Omental fat pad (tissue), 4 donors: ENCODE results near the gene PPP1R14B. TPM values are rescaled to one million over a fixed set of nuclear protein-coding genes. Genes with fewer than 3 reads are reported as not detected.

ENCODE experiments used
- ATAC-seq: fragments of 150-250 bp; one replicate; pipeline ENCODE4 v1.9.1; 2016; ENCODE audit warnings: mild to moderate bottlenecking, moderate library complexity; ENCODE audit not compliant: low FRiP score
- DNase-seq: peaks from one replicate; pipeline ENCODE4 v3.0.0-alpha.2; 2019; ENCODE audit warnings: low spot score
- total RNA-seq, 4 donors: library from RNA; depleted of rRNA; stranded (reverse); fragments of >200 nt; gene quantifications; one replicate each; pipeline ENCODE4 v1.1.0, GENCODE V29; 2016
- TF ChIP-seq, protein P1 (sequence below), 3 donors: fragments of 450-650 bp; IDR thresholded peaks; one replicate each; pipeline ENCODE4 v1.5.1; 2016 to 2017; ENCODE audit warnings: antibody characterized with exemption in 3 of 3, mild to moderate bottlenecking in 3 of 3, moderate library complexity in 2 of 3

PPP1R14B gene
- total RNA-seq, 4 donors from 2014 or later = 95.0 to 140 (median 97.9) TPM

DNA sequence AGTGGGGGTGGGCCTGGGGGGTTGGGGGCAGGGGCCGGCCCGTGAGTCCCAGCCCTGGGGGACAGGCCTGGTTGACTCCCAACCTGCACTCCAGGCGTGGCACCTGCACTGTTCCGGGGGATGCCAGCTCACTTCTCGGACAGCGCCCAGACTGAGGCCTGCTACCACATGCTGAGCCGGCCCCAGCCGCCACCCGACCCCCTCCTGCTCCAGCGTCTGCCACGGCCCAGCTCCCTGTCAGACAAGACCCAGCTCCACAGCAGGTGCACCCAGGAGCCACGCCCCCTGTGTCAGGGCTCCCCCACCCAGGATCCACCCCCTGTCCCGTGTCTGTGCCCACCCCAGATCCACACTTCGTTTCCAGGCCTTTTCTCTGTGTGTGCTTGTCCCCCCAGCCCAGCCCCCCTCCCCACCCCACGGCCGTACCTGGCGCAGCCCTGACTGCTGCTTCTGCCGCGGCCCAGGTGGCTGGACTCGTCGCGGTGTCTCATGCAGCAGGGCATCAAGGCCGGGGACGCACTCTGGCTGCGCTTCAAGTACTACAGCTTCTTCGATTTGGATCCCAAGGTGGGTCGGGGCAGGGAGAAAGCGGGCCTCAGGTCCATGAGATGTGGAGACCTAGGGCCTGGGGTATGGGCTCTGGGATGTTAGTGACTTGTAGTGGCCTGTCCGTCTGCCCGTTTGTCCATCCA, 35.4 kb downstream of the PPP1R14B start:
- no peak for ATAC-seq
- TF ChIP-seq, protein P1, sequence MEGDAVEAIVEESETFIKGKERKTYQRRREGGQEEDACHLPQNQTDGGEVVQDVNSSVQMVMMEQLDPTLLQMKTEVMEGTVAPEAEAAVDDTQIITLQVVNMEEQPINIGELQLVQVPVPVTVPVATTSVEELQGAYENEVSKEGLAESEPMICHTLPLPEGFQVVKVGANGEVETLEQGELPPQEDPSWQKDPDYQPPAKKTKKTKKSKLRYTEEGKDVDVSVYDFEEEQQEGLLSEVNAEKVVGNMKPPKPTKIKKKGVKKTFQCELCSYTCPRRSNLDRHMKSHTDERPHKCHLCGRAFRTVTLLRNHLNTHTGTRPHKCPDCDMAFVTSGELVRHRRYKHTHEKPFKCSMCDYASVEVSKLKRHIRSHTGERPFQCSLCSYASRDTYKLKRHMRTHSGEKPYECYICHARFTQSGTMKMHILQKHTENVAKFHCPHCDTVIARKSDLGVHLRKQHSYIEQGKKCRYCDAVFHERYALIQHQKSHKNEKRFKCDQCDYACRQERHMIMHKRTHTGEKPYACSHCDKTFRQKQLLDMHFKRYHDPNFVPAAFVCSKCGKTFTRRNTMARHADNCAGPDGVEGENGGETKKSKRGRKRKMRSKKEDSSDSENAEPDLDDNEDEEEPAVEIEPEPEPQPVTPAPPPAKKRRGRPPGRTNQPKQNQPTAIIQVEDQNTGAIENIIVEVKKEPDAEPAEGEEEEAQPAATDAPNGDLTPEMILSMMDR (IDR thresholded peaks at IDR 0.05) = no peak
- no peak for DNase-seq

DNA sequence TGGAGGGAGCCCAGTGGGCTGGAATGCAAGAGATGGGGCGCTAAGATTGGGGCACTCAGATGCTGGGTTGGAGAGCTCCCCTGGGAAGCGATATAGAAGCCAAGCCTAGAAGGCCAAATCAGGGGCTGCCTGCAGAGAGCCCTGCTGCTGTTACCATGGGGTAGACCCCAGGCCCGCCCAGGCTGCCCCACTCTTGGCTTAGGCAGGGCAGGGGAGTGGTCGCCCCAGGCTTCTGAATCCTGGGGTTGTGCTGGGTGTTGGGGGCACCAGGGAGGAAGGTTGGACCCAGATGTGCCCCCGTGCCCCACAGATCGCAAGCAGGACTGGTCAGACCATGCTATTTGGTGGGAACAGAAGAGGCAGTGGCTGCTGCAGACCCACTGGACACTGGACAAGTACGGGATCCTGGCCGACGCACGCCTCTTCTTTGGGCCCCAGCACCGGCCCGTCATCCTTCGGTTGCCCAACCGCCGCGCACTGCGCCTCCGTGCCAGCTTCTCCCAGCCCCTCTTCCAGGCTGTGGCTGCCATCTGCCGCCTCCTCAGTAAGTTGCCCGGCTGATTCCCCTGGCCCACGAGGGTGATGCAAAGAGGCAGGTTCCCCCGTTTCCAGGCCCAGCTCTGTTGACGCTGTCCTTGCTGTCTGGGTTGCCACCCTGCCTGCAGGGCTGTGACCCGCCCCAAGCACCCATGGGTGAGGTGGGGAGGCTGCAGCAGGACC, 36.3 kb downstream of the PPP1R14B start:
- TF ChIP-seq, protein P1 (IDR thresholded peaks at IDR 0.05) = no peak
- ATAC-seq = no peak
- DNase-seq = no peak

DNA sequence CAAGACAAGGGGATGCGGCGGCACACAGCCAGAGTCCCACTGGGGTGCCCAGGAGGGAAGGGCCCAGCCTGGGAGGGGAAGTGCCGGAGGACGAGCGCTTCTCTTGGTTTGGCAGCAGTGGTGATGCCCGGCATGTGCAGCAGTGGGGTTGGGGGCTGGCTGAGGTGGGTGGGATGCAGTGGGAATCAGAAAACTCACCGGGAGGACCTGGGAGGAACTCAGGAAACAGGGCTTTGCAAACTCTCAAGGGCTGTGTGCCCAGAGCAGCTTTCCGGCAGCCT, 37.2 kb downstream of the PPP1R14B start:
- TF ChIP-seq, protein P1 (IDR thresholded peaks at IDR 0.05) = no peak
- ATAC-seq (no peak), DNase-seq (no peak)

DNA sequence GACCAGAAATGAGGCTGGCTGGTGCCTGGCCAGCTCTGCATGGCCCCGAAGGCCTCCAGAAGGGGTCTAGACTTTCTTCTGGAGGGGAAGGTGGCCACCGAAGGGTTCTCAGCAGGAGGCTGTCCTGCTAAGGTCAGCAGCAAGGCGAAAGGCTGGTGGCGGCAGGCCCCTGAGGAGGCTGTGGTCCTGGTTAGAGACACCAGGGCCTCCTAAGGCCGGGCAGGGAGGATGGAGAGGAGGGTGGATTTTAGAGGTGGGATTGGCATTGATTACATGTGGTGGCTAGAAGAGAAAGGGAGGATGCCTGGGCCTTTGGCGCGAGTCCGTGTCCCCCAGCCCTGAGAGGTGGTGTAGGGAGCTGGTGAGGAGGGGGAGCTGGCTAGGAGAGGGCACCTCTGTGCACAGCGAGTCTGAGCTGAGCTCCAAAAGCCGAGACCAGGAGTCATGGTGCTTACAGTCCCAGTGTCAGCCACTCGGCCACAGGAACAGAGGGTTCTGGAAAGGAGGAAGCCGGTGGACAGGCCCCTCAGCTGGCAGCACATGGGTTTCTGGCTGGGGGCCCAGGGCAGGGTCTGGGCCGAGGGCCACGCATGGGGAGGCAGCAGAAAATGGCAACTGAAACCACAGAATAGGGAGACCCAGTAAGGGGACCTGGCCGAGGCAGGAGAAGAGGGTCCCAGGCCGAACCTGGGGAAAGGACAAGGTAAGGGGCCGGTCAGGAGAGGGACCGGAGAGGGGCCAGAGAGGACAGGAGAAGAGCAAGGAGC, 37.8 kb downstream of the PPP1R14B start:
- ATAC-seq (no peak), DNase-seq (no peak)
- TF ChIP-seq, protein P1 (IDR thresholded peaks at IDR 0.05) = no peak

DNA sequence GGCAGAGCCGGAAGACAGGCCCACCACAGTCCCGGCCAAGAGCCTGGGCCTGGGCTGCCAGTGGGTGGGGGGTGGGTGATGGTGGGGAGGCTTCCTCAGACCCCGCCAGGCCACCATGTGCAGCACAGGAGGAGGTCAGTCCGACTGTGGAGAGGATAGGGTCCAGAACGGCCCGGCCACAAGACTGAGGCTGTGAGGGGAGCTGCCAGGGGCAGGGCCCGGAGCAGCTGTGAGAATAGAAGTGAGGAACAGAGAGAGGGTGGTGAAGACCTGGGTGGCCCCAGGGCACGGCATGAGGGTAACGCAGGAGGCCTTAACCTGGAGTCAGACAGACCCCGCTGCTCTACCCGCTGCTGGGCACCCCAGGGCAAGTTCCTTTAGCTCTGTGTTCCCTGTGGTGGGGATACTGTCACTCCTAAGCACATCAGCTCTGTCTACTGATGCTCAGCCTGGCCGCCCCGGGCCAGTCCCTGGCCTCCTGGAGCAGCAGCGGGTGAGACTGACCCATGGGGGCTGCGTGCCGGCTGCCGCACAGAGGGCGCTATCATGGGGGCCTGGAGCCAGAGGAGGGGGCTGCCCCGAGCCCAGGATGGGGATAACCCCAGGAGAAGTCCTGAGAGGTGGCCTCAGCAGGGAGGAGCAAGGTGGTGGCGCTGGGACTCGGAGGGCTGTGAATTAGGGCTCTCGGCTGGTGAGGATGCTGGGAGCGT, 38.5 kb downstream of the PPP1R14B start:
- TF ChIP-seq, protein P1 (IDR thresholded peaks at IDR 0.05) = no peak
- no peak for DNase-seq
- no peak for ATAC-seq

DNA sequence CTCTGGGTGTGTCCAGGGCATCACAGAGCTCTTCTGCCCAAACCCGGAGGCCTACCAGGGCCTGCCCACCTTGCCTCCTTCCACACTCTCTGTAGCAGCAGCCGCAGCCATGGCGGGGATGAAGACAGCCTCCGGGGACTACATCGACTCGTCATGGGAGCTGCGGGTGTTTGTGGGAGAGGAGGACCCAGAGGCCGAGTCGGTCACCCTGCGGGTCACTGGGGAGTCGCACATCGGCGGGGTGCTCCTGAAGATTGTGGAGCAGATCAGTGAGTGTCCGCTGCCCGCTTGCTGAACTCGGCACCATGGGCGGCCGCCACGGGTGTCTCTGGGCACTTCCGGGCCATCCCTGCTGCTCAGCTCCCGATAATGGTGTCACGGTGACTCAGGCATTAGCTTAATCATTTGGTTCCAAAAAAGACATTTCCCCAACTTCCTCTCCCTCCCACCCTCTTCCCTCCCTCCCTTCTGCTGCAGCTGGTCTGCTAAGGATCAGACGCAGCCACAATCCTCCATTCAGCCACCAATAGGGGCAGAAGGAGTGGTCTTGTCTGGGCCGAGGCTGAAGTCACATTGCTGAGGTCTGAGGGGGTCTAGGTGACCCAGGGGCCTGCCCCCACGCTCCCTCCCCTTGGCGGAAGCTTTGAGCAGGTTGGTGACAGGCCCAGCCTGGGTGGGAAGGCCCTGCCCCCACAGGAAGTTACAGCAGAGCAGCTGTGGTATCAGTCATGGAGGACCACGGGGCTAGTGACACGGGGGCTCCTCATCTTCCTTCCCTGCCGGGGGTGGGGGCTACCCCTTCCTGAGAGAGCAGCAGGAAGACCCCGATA, 39.3 kb downstream of the PPP1R14B start:
- TF ChIP-seq, protein P1 (IDR thresholded peaks at IDR 0.05) = no peak
- no peak for DNase-seq
- ATAC-seq = peak; percentile 31
